HepG2 (cell line): ENCODE data around the gene CCDC142. TPM values are rescaled to one million over a fixed set of nuclear protein-coding genes. Genes with fewer than 3 reads are reported as not detected.
A peak's percentile ranks its signal among the peaks of the same experiment; 100 is the strongest.

ENCODE experiments used
- ATAC-seq: fragments of 200-7000 bp; cut with Tn5 transposase; 3 replicates; pipeline ENCODE4 v1.9.1; 2020; ENCODE audit warnings: mild to moderate bottlenecking, moderate library complexity
- BruUV-seq: library from RNA; stranded (reverse); fragments of 400-500 nt; replicated peaks from 2 replicates; lab custom pipeline; 2021; lab: Mats Ljungman, UMichigan
- CTCF ChIA-PET: fragments of 300-600 bp; formaldehyde crosslinking; extraction: SDS; loops from one replicate; lab custom pipeline; 2021; ENCODE audit warnings: low total read pairs, inconsistent platforms, low intra/inter-chr PET ratio; lab: Yijun Ruan, JAX
- POLR2A ChIA-PET: fragments of 350-600 bp; sonication (Branson Sonifier 250); formaldehyde crosslinking; loops from one replicate; lab custom pipeline; 2020; ENCODE audit warnings: antibody characterized with exemption, inconsistent platforms; lab: Yijun Ruan, JAX
- DNase-seq: peaks from one replicate; pipeline ENCODE4 v3.0.0-alpha.2; 2015; ENCODE audit warnings: low spot score
- FAIRE-seq: peaks from 3 replicates; lab custom pipeline; 2011; peaks lifted over from hg19 to GRCh38; lab: Jason Lieb, UNC
- H2AFZ ChIP-seq: one replicate; pipeline ENCODE4 v1.6.1; 2011; ENCODE audit warnings: low read length, inconsistent platforms
- H3K27ac ChIP-seq: fragments of 300-600 bp; 3 replicates; pipeline ENCODE4 v1.8.0; 2011; ENCODE audit warnings: mixed run types, mild to moderate bottlenecking, mixed read lengths, low read length, inconsistent platforms; ENCODE audit not compliant: insufficient read depth; ENCODE audit errors: extremely low read length
- H3K27me3 ChIP-seq, 2 experiments: fragments of 200-600 bp in 1 of 2; 2 replicates in 1 of 2; 3 replicates in 1 of 2; pipeline versions ENCODE4 v1.6.0 to v1.8.0; 2011; ENCODE audit warnings: low read length in 2 of 2, mild to moderate bottlenecking in 2 of 2, moderate library complexity in 2 of 2, inconsistent platforms in 1 of 2; ENCODE audit not compliant: insufficient read depth in 2 of 2, control insufficient read depth in 1 of 2
- H3K36me3 ChIP-seq, 2 experiments: fragments of 200-600 bp in 1 of 2; replicated peaks in 1 of 2; 2 replicates in 1 of 2; 3 replicates in 1 of 2; pipeline versions ENCODE4 v1.5.1 to v1.8.0; 2011; ENCODE audit warnings: low read length in 2 of 2, inconsistent platforms in 1 of 2; ENCODE audit not compliant: insufficient read depth in 2 of 2, control insufficient read depth in 1 of 2
- H3K4me1 ChIP-seq: 2 replicates; pipeline ENCODE4 v1.5.1; 2012; ENCODE audit warnings: low read length, inconsistent platforms; ENCODE audit not compliant: insufficient read depth
- H3K4me2 ChIP-seq: 2 replicates; pipeline ENCODE4 v1.6.0; 2011; ENCODE audit warnings: low read depth, low read length, inconsistent platforms
- H3K4me3 ChIP-seq, 3 experiments: fragments of 200-600 bp in 1 of 3; sonication (generic), shearing (Covaris generic) in 1 of 3; replicated peaks in 1 of 3; 2 replicates each; pipeline ENCODE4 v1.5.1; 2011 to 2016; ENCODE audit warnings: low read length in 3 of 3, inconsistent platforms in 2 of 3, low read depth in 2 of 3, mild to moderate bottlenecking in 2 of 3, control low read depth in 1 of 3, mixed read lengths in 1 of 3; ENCODE audit not compliant: insufficient read depth in 1 of 3
- H3K79me2 ChIP-seq: one replicate; pipeline ENCODE4 v1.6.1; 2011; ENCODE audit warnings: low read length, inconsistent platforms; ENCODE audit not compliant: insufficient read depth
- H3K9ac ChIP-seq: 2 replicates; pipeline ENCODE4 v1.6.0; 2011; ENCODE audit warnings: mild to moderate bottlenecking, low read depth, low read length, inconsistent platforms; ENCODE audit not compliant: insufficient read depth
- H3K9me3 ChIP-seq: 2 replicates; pipeline ENCODE4 v1.5.1; 2012; ENCODE audit warnings: mild to moderate bottlenecking, low read length
- H4K20me1 ChIP-seq: 2 replicates; pipeline ENCODE4 v1.6.0; 2011; ENCODE audit warnings: inconsistent platforms, mild to moderate bottlenecking, low read length, moderate library complexity; ENCODE audit not compliant: insufficient read depth
- HDAC6 ChIP-seq: fragments of 200-600 bp; sonication (generic); IDR thresholded peaks from 2 replicates; pipeline ENCODE4 v1.7.0; 2017; ENCODE audit warnings: mild to moderate bottlenecking, antibody characterized with exemption, low read length, low read depth
- JUND ChIP-seq: sonication (generic); formaldehyde crosslinking; IDR thresholded peaks from 2 replicates; pipeline ENCODE4 v1.8.0; 2022; ENCODE audit warnings: mild to moderate bottlenecking, missing genetic modification reagents
- RFX3 ChIP-seq: IDR thresholded peaks from 2 replicates; pipeline ENCODE4 v1.6.1; 2016; ENCODE audit warnings: missing biosample characterization, missing genetic modification reagents
- XRCC5 ChIP-seq: fragments of 200-400 bp; formaldehyde crosslinking; optimal IDR thresholded peaks from 2 replicates; pipeline ENCODE3; 2017; ENCODE audit warnings: mild to moderate bottlenecking, low read length
- ZFP36L1 ChIP-seq: sonication (generic); formaldehyde crosslinking; IDR thresholded peaks from 2 replicates; pipeline ENCODE4 v1.8.0; 2022; ENCODE audit warnings: mild to moderate bottlenecking, missing genetic modification reagents, moderate library complexity
- ZNF10 ChIP-seq: sonication (generic); formaldehyde crosslinking; IDR thresholded peaks from 2 replicates; pipeline ENCODE4 v1.4.0; 2020; ENCODE audit warnings: mild to moderate bottlenecking, low read depth, missing genetic modification reagents, borderline replicate concordance
- ZNF616 ChIP-seq: sonication (generic); formaldehyde crosslinking; IDR thresholded peaks from 2 replicates; pipeline ENCODE4 v1.5.0; 2020; ENCODE audit warnings: low read depth, mild to moderate bottlenecking, missing genetic modification reagents
- WGBS: methylation state at CpG from one replicate; pipeline ENCODE4 v1.1.6; 2017; ENCODE audit warnings: low lambda C conversion rate; 5-methylcytosine and 5-hydroxymethylcytosine counted together
- in situ Hi-C: cut with HindIII; loops from 2 replicates; pipeline ENCODE4 v1.10.0; 2017; ENCODE audit warnings: low pct_unique_long_range_greater_than_20kb; ENCODE audit not compliant: extremely low pct_ligation_motif_present
- intact Hi-C: fragments of 100-400 bp; cut with micrococcal nuclease; formaldehyde crosslinking; loops from one replicate; pipeline ENCODE4 v1.10.0; 2022; ENCODE audit not compliant: unreplicated experiment
- polyA plus RNA-seq, 8 experiments: library from polyadenylated mRNA; depleted of rRNA in 3 of 8; stranded (reverse) in 7 of 8; unstranded in 1 of 8; fragments of >200 nt; fragmentation: Illumina TruSeq in 4 of 8; extraction: Trizol in 4 of 8; gene quantifications; 2 replicates each; pipeline versions ENCODE4 v1.2.1 to v1.2.3, GENCODE V29; 2011 to 2016; ENCODE audit warnings: low read depth in 4 of 8, missing spikeins in 1 of 8, mixed read lengths in 1 of 8; ENCODE audit not compliant: insufficient read depth in 1 of 8
- total RNA-seq, 5 experiments: library from RNA; depleted of rRNA; stranded (reverse); fragments of >200 nt; fragmentation: Illumina TruSeq; extraction: Trizol; gene quantifications; 2 replicates each; pipeline ENCODE4 v1.2.3, GENCODE V29; 2016; ENCODE audit warnings: low read depth in 1 of 5
- TF ChIP-seq, protein P1 (sequence below): sonication (generic); formaldehyde crosslinking; IDR thresholded peaks from 2 replicates; pipeline ENCODE4 v1.9.0; 2022; ENCODE audit warnings: low read depth, missing genetic modification reagents
- TF ChIP-seq, protein P2 (sequence below): sonication (generic); formaldehyde crosslinking; IDR thresholded peaks from 2 replicates; pipeline ENCODE4 v1.4.0; 2020; ENCODE audit warnings: missing genetic modification reagents, borderline replicate concordance
- TF ChIP-seq, protein P3 (sequence below): sonication (generic); formaldehyde crosslinking; IDR thresholded peaks from 2 replicates; pipeline ENCODE4 v1.5.0; 2020; ENCODE audit warnings: mild to moderate bottlenecking, missing genetic modification reagents
- TF ChIP-seq, protein P4 (sequence below): sonication (generic); formaldehyde crosslinking; IDR thresholded peaks from 2 replicates; pipeline ENCODE4 v1.8.1; 2023; ENCODE audit warnings: mild to moderate bottlenecking, moderate library complexity, missing genetic modification reagents
- TF ChIP-seq, protein P5 (sequence below): sonication (generic); formaldehyde crosslinking; IDR thresholded peaks from 2 replicates; pipeline ENCODE4 v1.5.0; 2020; ENCODE audit warnings: mild to moderate bottlenecking, missing genetic modification reagents

CCDC142 gene
- total and polyA plus RNA-seq, 2 of the 13 experiments (the other 11 are each of a cell fraction or from before 2014, with no cell fraction given): 14.7 to 30.4 TPM

DNA sequence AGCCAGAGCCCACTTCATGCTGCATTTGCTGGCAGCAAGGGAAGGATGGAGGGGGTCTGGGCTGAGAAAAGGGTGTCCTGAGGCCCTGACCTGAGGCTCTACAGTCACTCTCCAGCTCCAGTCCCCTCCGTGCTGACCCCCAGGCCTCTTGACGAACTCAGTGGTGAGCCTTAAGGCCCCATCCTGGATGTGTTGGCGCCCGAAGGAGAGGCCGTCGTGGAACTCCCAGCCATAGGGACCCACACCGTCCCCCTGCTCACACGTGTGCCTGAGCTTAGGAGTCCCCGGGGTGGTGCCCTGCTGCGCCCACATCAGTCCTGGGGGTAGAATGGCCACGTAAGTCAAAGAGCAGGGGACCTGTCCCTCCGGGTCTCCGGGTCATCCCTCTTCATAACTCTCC lies 18.4 kb downstream of the CCDC142 start:
- Histone ChIP-seq H4K20me1 (peaks cover 4% of the 10 kb centered on the region; the same call in 1 of the 2 replicates), H3K9ac (peak overlapping the region; percentile 96), H3K9me3 (no peaks in the 10 kb centered on the region), H3K27me3 (no peaks in the 10 kb centered on the region; a peak in 1 of 5 replicates), H3K4me2 (peak overlapping the region; percentile 92), H3K36me3 (peaks cover 1 to 24% of the 10 kb centered on the region in 2 experiments), H3K27ac (peak overlapping the region; percentile 89), H3K4me3 (peak overlapping the region; percentile 74 to 92 (median 83)), H2AFZ (no peak overlapping the region), H3K4me1 (peaks cover 36% of the 10 kb centered on the region), H3K79me2 (peaks cover 29% of the 10 kb centered on the region)
- CTCF ChIA-PET: interaction anchor here (1.2 kb wide), 1 partner anchor 19 kb away, joined by 5 read pairs; the partner anchor contains the start of genes CCDC142 and TTC31
- intact Hi-C loops (loop anchor here (2.0 kb wide), 1 partner anchor 40 kb away; no protein-coding TSS in a partner anchor), in situ Hi-C loops (no loop called here)
- POLR2A ChIA-PET: interaction anchor here (1.2 to 3.9 kb wide), 4 partner anchors 17 to 35 kb away, joined by 3 to 21 read pairs (median 8); partner anchors contain the start of genes CCDC142 and TTC31
- WGBS: 0% methylated on average over 7 of the region's 13 CpGs
- FAIRE-seq (no peak), DNase-seq (no peak), ATAC-seq (peak; percentile 20)
- BruUV-seq: no TSS peak
- TF ChIP-seq, protein P1, sequence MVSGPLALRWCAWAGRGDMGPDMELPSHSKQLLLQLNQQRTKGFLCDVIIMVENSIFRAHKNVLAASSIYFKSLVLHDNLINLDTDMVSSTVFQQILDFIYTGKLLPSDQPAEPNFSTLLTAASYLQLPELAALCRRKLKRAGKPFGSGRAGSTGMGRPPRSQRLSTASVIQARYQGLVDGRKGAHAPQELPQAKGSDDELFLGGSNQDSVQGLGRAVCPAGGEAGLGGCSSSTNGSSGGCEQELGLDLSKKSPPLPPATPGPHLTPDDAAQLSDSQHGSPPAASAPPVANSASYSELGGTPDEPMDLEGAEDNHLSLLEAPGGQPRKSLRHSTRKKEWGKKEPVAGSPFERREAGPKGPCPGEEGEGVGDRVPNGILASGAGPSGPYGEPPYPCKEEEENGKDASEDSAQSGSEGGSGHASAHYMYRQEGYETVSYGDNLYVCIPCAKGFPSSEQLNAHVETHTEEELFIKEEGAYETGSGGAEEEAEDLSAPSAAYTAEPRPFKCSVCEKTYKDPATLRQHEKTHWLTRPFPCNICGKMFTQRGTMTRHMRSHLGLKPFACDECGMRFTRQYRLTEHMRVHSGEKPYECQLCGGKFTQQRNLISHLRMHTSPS: no peak
- no peak for TF ChIP-seq RFX3 (CRISPR knock-in tag)
- TF ChIP-seq, protein P2, sequence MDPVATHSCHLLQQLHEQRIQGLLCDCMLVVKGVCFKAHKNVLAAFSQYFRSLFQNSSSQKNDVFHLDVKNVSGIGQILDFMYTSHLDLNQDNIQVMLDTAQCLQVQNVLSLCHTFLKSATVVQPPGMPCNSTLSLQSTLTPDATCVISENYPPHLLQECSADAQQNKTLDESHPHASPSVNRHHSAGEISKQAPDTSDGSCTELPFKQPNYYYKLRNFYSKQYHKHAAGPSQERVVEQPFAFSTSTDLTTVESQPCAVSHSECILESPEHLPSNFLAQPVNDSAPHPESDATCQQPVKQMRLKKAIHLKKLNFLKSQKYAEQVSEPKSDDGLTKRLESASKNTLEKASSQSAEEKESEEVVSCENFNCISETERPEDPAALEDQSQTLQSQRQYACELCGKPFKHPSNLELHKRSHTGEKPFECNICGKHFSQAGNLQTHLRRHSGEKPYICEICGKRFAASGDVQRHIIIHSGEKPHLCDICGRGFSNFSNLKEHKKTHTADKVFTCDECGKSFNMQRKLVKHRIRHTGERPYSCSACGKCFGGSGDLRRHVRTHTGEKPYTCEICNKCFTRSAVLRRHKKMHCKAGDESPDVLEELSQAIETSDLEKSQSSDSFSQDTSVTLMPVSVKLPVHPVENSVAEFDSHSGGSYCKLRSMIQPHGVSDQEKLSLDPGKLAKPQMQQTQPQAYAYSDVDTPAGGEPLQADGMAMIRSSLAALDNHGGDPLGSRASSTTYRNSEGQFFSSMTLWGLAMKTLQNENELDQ (CRISPR knock-in tag): no peak
- no peak for TF ChIP-seq JUND (CRISPR knock-in tag)
- TF ChIP-seq ZNF10 (CRISPR knock-in tag): no peak
- TF ChIP-seq, protein P3, sequence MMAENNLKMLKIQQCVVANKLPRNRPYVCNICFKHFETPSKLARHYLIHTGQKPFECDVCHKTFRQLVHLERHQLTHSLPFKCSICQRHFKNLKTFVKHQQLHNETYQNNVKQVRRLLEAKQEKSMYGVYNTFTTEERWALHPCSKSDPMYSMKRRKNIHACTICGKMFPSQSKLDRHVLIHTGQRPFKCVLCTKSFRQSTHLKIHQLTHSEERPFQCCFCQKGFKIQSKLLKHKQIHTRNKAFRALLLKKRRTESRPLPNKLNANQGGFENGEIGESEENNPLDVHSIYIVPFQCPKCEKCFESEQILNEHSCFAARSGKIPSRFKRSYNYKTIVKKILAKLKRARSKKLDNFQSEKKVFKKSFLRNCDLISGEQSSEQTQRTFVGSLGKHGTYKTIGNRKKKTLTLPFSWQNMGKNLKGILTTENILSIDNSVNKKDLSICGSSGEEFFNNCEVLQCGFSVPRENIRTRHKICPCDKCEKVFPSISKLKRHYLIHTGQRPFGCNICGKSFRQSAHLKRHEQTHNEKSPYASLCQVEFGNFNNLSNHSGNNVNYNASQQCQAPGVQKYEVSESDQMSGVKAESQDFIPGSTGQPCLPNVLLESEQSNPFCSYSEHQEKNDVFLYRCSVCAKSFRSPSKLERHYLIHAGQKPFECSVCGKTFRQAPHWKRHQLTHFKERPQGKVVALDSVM (CRISPR knock-in tag): no peak
- no peak for TF ChIP-seq ZNF616 (CRISPR knock-in tag)
- no peak for TF ChIP-seq XRCC5
- TF ChIP-seq, protein P4, sequence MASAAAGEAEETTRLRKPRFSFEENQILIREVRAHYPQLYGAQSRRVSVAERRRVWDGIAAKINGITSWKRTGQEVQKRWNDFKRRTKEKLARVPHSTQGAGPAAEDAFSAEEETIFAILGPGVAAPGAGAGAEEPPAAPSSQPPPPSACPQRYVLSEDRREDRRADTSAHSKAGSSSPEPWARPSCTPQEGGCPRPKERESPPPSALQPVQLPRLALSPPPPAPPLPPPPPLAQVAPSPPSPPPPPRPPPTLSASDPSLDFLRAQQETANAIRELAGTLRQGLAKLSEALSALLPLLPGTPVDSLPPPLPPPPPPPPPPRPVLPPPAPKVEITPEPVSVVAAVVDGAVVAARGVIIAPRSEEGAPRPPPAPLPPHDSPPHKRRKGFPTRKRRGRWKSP: 0 out of 2 replicates have a peak, but pooled peaks have one; percentile 33
- TF ChIP-seq, protein P5, sequence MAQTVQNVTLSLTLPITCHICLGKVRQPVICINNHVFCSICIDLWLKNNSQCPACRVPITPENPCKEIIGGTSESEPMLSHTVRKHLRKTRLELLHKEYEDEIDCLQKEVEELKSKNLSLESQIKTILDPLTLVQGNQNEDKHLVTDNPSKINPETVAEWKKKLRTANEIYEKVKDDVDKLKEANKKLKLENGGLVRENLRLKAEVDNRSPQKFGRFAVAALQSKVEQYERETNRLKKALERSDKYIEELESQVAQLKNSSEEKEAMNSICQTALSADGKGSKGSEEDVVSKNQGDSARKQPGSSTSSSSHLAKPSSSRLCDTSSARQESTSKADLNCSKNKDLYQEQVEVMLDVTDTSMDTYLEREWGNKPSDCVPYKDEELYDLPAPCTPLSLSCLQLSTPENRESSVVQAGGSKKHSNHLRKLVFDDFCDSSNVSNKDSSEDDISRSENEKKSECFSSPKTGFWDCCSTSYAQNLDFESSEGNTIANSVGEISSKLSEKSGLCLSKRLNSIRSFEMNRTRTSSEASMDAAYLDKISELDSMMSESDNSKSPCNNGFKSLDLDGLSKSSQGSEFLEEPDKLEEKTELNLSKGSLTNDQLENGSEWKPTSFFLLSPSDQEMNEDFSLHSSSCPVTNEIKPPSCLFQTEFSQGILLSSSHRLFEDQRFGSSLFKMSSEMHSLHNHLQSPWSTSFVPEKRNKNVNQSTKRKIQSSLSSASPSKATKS (CRISPR knock-in tag): no peak
- no peak for TF ChIP-seq ZFP36L1 (CRISPR knock-in tag)
- TF ChIP-seq HDAC6: no peak
